GM23338 (cell line): Measurements from ENCODE around the gene SEC14L1. TPM values are rescaled to one million over a fixed set of nuclear protein-coding genes. Genes with fewer than 3 reads are reported as not detected.
"Not testable (repeated sequence)": the region's sequence is repeated elsewhere in the genome, so short reads cannot be mapped to it uniquely, and the experiment has no call there.

Experiments
- ATAC-seq: fragments of 200-7000 bp; cut with Tn5 transposase; 3 replicates; pipeline ENCODE4 v1.9.1; 2020
- DNase-seq: peaks from one replicate; pipeline ENCODE4 v3.0.0-alpha.2; 2015; ENCODE audit warnings: low spot score
- H2AFZ ChIP-seq: fragments of 200-600 bp; sonication (generic); 2 replicates; pipeline ENCODE4 v1.8.0; 2016; ENCODE audit warnings: antibody characterized with exemption, mild to moderate bottlenecking, moderate library complexity
- H3F3A ChIP-seq: fragments of 200-600 bp; sonication (generic); replicated peaks from 2 replicates; pipeline ENCODE4 v1.8.0; 2017; ENCODE audit warnings: antibody characterized with exemption, mixed run types, low read depth
- H3K27ac ChIP-seq: fragments of 200-600 bp; sonication (generic); 2 replicates; pipeline ENCODE4 v1.6.1; 2016; ENCODE audit warnings: low read depth
- H3K27me3 ChIP-seq: fragments of 200-600 bp; sonication (generic); 2 replicates; pipeline ENCODE4 v1.8.0; 2016; ENCODE audit warnings: mild to moderate bottlenecking, mixed run types, moderate library complexity; ENCODE audit not compliant: insufficient read depth
- H3K36me3 ChIP-seq: fragments of 200-600 bp; sonication (generic); 2 replicates; pipeline ENCODE4 v1.8.0; 2016; ENCODE audit warnings: mild to moderate bottlenecking; ENCODE audit not compliant: insufficient read depth
- H3K4me1 ChIP-seq: fragments of 200-600 bp; sonication (generic); 2 replicates; pipeline ENCODE4 v1.8.0; 2016; ENCODE audit warnings: mild to moderate bottlenecking, moderate library complexity; ENCODE audit not compliant: insufficient read depth
- H3K4me2 ChIP-seq: fragments of 200-600 bp; sonication (generic); 2 replicates; pipeline ENCODE4 v1.7.1; 2017; ENCODE audit warnings: mixed run types
- H3K4me3 ChIP-seq: fragments of 200-600 bp; sonication (generic); 2 replicates; pipeline ENCODE4 v1.6.1; 2016; ENCODE audit warnings: mixed run types
- H3K79me2 ChIP-seq: fragments of 200-600 bp; sonication (generic); replicated peaks from 2 replicates; pipeline ENCODE4 v1.8.0; 2017; ENCODE audit warnings: mild to moderate bottlenecking; ENCODE audit not compliant: insufficient read depth
- H3K9me2 ChIP-seq: fragments of 200-600 bp; sonication (generic); 2 replicates; pipeline ENCODE4 v1.8.0; 2017; ENCODE audit not compliant: insufficient read depth
- H4K20me1 ChIP-seq: fragments of 200-600 bp; sonication (generic); replicated peaks from 2 replicates; pipeline ENCODE4 v1.8.0; 2017; ENCODE audit warnings: mild to moderate bottlenecking; ENCODE audit not compliant: insufficient read depth
- H3K27ac Mint-ChIP-seq: 2 replicates; pipeline ENCODE4 v1.8.0; 2020; ENCODE audit warnings: inconsistent platforms, mild to moderate bottlenecking, moderate library complexity, mixed read lengths
- H3K27me3 Mint-ChIP-seq: 3 replicates; pipeline ENCODE4 v1.8.0; 2022; ENCODE audit warnings: low read depth, mild to moderate bottlenecking, moderate library complexity, mixed read lengths, inconsistent platforms; ENCODE audit not compliant: insufficient read depth, poor library complexity
- H3K36me3 Mint-ChIP-seq: 3 replicates; pipeline ENCODE4 v1.8.0; 2021; ENCODE audit warnings: low read depth, mild to moderate bottlenecking, inconsistent platforms, moderate library complexity, mixed read lengths
- H3K4me1 Mint-ChIP-seq: 3 replicates; pipeline ENCODE4 v1.8.0; 2020; ENCODE audit warnings: mild to moderate bottlenecking, inconsistent platforms, mixed read lengths
- H3K4me3 Mint-ChIP-seq: 3 replicates; pipeline ENCODE4 v1.8.0; 2021; ENCODE audit warnings: moderate library complexity, mild to moderate bottlenecking, inconsistent platforms, mixed read lengths
- H3K9me3 Mint-ChIP-seq: 3 replicates; pipeline ENCODE4 v1.8.0; 2020; ENCODE audit warnings: moderate library complexity, mild to moderate bottlenecking, inconsistent platforms, mixed read lengths
- CTCF ChIP-seq, 2 experiments: fragments of 200-600 bp in 1 of 2; sonication (generic) in 1 of 2; conservative IDR thresholded peaks; 2 replicates each; pipeline versions ENCODE4 v1.5.1 to v1.6.1; 2016 to 2017; ENCODE audit warnings: antibody characterized with exemption in 2 of 2, low read depth in 2 of 2, mild to moderate bottlenecking in 2 of 2, moderate library complexity in 1 of 2
- EZH2 ChIP-seq: fragments of 200-600 bp; sonication (generic); IDR thresholded peaks from one replicate; pipeline ENCODE4 v1.8.0; 2017; ENCODE audit warnings: antibody characterized with exemption, mild to moderate bottlenecking, low read depth; ENCODE audit not compliant: unreplicated experiment
- POLR2AphosphoS5 ChIP-seq: IDR thresholded peaks from 2 replicates; pipeline ENCODE4 v1.6.1; 2016; ENCODE audit warnings: antibody characterized with exemption, low read depth
- ZNF462 ChIP-seq: fragments of 250-450 bp; sonication (Bioruptor Pico); IDR thresholded peaks from 2 replicates; pipeline ENCODE4 v1.5.0; 2020; ENCODE audit warnings: mild to moderate bottlenecking, moderate library complexity
- polyA plus RNA-seq: library from polyadenylated mRNA; unstranded; fragments of >200 nt; fragmentation: Nextera tagmentation; extraction: Ambion mirVana; gene quantifications from 2 replicates; pipeline ENCODE4 v1.2.1, GENCODE V29; 2016
- total RNA-seq: library from RNA; depleted of rRNA; stranded (reverse); fragments of >200 nt; shearing (Covaris generic); gene quantifications from 2 replicates; pipeline ENCODE4 v1.2.3, GENCODE V29; 2014

SEC14L1 gene
- total and polyA plus RNA-seq, 2 experiments from 2014 or later = 26.8 to 54.8 TPM

GRCh38 chr17:77101521-77102410 is 39.0 kb upstream of the SEC14L1 start (continued):
- TF ChIP-seq ZNF462 (CRISPR knock-in tag) = no peak
- TF ChIP-seq EZH2 = no peak
- TF ChIP-seq POLR2AphosphoS5 = no peak
- no peak for TF ChIP-seq CTCF (conservative IDR thresholded peaks at IDR 0.05; ENCODE audit: low read depth in 2 of 2)

GRCh38 chr17:77102411-77103134 is 38.2 kb upstream of the SEC14L1 start:
- H3K27ac ChIP-seq, H3K36me3 ChIP-seq, H3K4me3 ChIP-seq, H3K27me3 Mint-ChIP-seq, H3K4me3 Mint-ChIP-seq, H3K27me3 ChIP-seq, DNase-seq, H3K79me2 ChIP-seq, H3K9me2 ChIP-seq, ATAC-seq, H4K20me1 ChIP-seq, H3K9me3 Mint-ChIP-seq, H3F3A ChIP-seq, H3K27ac Mint-ChIP-seq, H2AFZ ChIP-seq, H3K4me2 ChIP-seq: not testable (repeated sequence)
- peaks cover 27% of the 10 kb centered on the region for H3K4me1 ChIP-seq
- H3K4me1 Mint-ChIP-seq = peaks cover 29% of the 10 kb centered on the region
- H3K36me3 Mint-ChIP-seq = peaks cover 22% of the 10 kb centered on the region
